MCF 10A (cell line): Measurements from ENCODE around the gene CLK3. TPM values are rescaled to one million over a fixed set of nuclear protein-coding genes. Genes with fewer than 3 reads are reported as not detected.

Source experiments
- BruUV-seq: library from RNA; stranded (reverse); fragments of 400-500 nt; replicated peaks from 2 replicates; lab custom pipeline; 2021; lab: Mats Ljungman, UMichigan
- CTCF ChIA-PET: fragments of 300-600 bp; sonication (Branson Sonifier 250); formaldehyde crosslinking; extraction: SDS; loops from one replicate; lab custom pipeline; 2021; ENCODE audit warnings: antibody characterized with exemption, inconsistent platforms; lab: Yijun Ruan, JAX
- POLR2A ChIA-PET: fragments of 300-600, 350-650 bp; sonication (Branson Sonifier 250); formaldehyde crosslinking; extraction: SDS; loops from one replicate; lab custom pipeline; 2020; ENCODE audit warnings: antibody characterized with exemption, inconsistent platforms; lab: Yijun Ruan, JAX
- DNase-seq: peaks from one replicate; pipeline ENCODE4 v3.0.0-alpha.2; 2018; ENCODE audit not compliant: unreplicated experiment
- H3K27ac Mint-ChIP-seq: one replicate; pipeline ENCODE4 v1.8.0; 2022; ENCODE audit warnings: mild to moderate bottlenecking, low read depth, mixed read lengths; ENCODE audit not compliant: unreplicated experiment
- H3K27me3 Mint-ChIP-seq: one replicate; pipeline ENCODE4 v1.8.0; 2022; ENCODE audit warnings: mixed read lengths; ENCODE audit not compliant: insufficient read depth, unreplicated experiment
- H3K36me3 Mint-ChIP-seq: one replicate; pipeline ENCODE4 v1.8.0; 2022; ENCODE audit warnings: mild to moderate bottlenecking, moderate library complexity, mixed read lengths; ENCODE audit not compliant: insufficient read depth, unreplicated experiment
- H3K4me1 Mint-ChIP-seq: one replicate; pipeline ENCODE4 v1.8.0; 2022; ENCODE audit warnings: mixed read lengths; ENCODE audit not compliant: insufficient read depth, unreplicated experiment
- H3K4me3 Mint-ChIP-seq: one replicate; pipeline ENCODE4 v1.8.0; 2022; ENCODE audit warnings: mild to moderate bottlenecking, moderate library complexity, mixed read lengths; ENCODE audit not compliant: unreplicated experiment
- H3K9me3 Mint-ChIP-seq: one replicate; pipeline ENCODE4 v1.8.0; 2022; ENCODE audit warnings: mixed read lengths; ENCODE audit not compliant: unreplicated experiment
- CTCF ChIP-seq: fragments of 200-600 bp; IDR thresholded peaks from one replicate; pipeline ENCODE4 v1.8.0; 2022; ENCODE audit warnings: antibody characterized with exemption, mild to moderate bottlenecking; ENCODE audit not compliant: unreplicated experiment
- intact Hi-C: fragments of 100-400 bp; cut with micrococcal nuclease; formaldehyde crosslinking; loops from 2 replicates; pipeline ENCODE4 v1.14.1; 2022
- total RNA-seq: library from RNA; stranded (reverse); gene quantifications from 2 replicates; pipeline ENCODE4 v1.2.3, GENCODE V29; 2022

Gene CLK3
- total RNA-seq, 1 experiment from 2014 or later: 57.8 TPM

- peaks cover 6% of the 10 kb centered on the region for H3K4me1 Mint-ChIP-seq
- BruUV-seq: no TSS peak
- no peak for TF ChIP-seq CTCF
- ChIA-PET POLR2A (no interaction called here), CTCF (no interaction called here)
- no peaks in the 10 kb centered on the region for H3K27me3 Mint-ChIP-seq
- intact Hi-C loops: no loop called here
- no peak overlapping the region for H3K4me3 Mint-ChIP-seq
- peaks cover under 1% of the 10 kb centered on the region for H3K36me3 Mint-ChIP-seq
- no peak for DNase-seq
- no peak overlapping the region for H3K27ac Mint-ChIP-seq
- no peaks in the 10 kb centered on the region for H3K9me3 Mint-ChIP-seq
Observed at GRCh38 chr15:74585857-74586256, 29.8 kb upstream of the CLK3 start.

GRCh38 chr15:74589826-74590225 lies 25.8 kb upstream of the CLK3 start:
- peaks cover 6% of the 10 kb centered on the region for H3K4me1 Mint-ChIP-seq
- BruUV-seq: no TSS peak
- TF ChIP-seq CTCF: no peak
- intact Hi-C loops: no loop called here
- H3K9me3 Mint-ChIP-seq: no peaks in the 10 kb centered on the region
- ChIA-PET POLR2A (interaction anchor here (1.7 to 3.9 kb wide), 5 partner anchors 8 to 44 kb away, joined by 6 to 29 read pairs (median 13); partner anchors contain the start of gene CLK3), CTCF (no interaction called here)
- no peak overlapping the region for H3K4me3 Mint-ChIP-seq
- H3K27me3 Mint-ChIP-seq: no peaks in the 10 kb centered on the region
- no peak for DNase-seq
- no peaks in the 10 kb centered on the region for H3K36me3 Mint-ChIP-seq
- H3K27ac Mint-ChIP-seq: peak overlapping the region; percentile 39

- no peak for DNase-seq
- Mint-ChIP-seq H3K27ac (no peak overlapping the region), H3K9me3 (no peaks in the 10 kb centered on the region), H3K4me1 (peaks cover 6% of the 10 kb centered on the region), H3K4me3 (no peak overlapping the region), H3K27me3 (no peaks in the 10 kb centered on the region), H3K36me3 (no peaks in the 10 kb centered on the region)
- CTCF ChIA-PET: interaction anchor here (1.2 kb wide), 1 partner anchor 216 kb away, joined by 3 read pairs; no protein-coding TSS in a partner anchor
- intact Hi-C loops: no loop called here
- POLR2A ChIA-PET: interaction anchor here (0.6 kb wide), 1 partner anchor 11 kb away, joined by 3 read pairs; no protein-coding TSS in a partner anchor
- no TSS peak for BruUV-seq
- TF ChIP-seq CTCF: no peak
Observed at GRCh38 chr15:74592222-74592621, 23.4 kb upstream of the CLK3 start.

- Mint-ChIP-seq H3K4me1 (peaks cover 10% of the 10 kb centered on the region), H3K27me3 (no peaks in the 10 kb centered on the region), H3K36me3 (peaks cover under 1% of the 10 kb centered on the region), H3K9me3 (no peaks in the 10 kb centered on the region), H3K4me3 (no peak overlapping the region), H3K27ac (no peak overlapping the region)
- DNase-seq: no peak
- no TSS peak for BruUV-seq
- no peak for TF ChIP-seq CTCF
- ChIA-PET POLR2A (no interaction called here), CTCF (interaction anchor here (1.2 kb wide), 1 partner anchor 217 kb away, joined by 3 read pairs; no protein-coding TSS in a partner anchor)
- intact Hi-C loops: no loop called here
Observed at GRCh38 chr15:74593122-74593521, 22.5 kb upstream of the CLK3 start.
